ENCODE measurements around the gene YPEL3.

Gene YPEL3

GRCh38 chr16:30112197-30113030, 16.4 kb upstream of the YPEL3 start:
- DNase-seq (ENCODE audit: low read depth) = peak; percentile 69

GRCh38 chr16:30110661-30111060, 14.6 kb upstream of the YPEL3 start:
- H3K4me3 ChIP-seq (ENCODE audit: control insufficient read depth, low read depth, low read length) = no peak overlapping the region
- peak; percentile 19 for DNase-seq (ENCODE audit: low read depth)
- no peak for TF ChIP-seq CTCF (conservative IDR thresholded peaks at IDR 0.05; ENCODE audit: control insufficient read depth, insufficient read depth, low read depth, low read length)

More at GRCh38 chr16:30112197-30113030, 16.4 kb upstream of the YPEL3 start:
- peak; percentile 68 for TF ChIP-seq CTCF (conservative IDR thresholded peaks at IDR 0.05; ENCODE audit: control insufficient read depth, insufficient read depth, low read depth, low read length)
- H3K4me3 ChIP-seq (ENCODE audit: control insufficient read depth, low read depth, low read length) = no peak overlapping the region

- no peak for TF ChIP-seq CTCF (conservative IDR thresholded peaks at IDR 0.05; ENCODE audit: control insufficient read depth, insufficient read depth, low read depth, low read length)
- DNase-seq (ENCODE audit: low read depth) = no peak
- H3K4me3 ChIP-seq (ENCODE audit: control insufficient read depth, low read depth, low read length) = no peak overlapping the region
Measured at GRCh38 chr16:30108059-30108850, 12.2 kb upstream of the YPEL3 start.

- DNase-seq (ENCODE audit: low read depth) = no peak
- no peak overlapping the region for H3K4me3 ChIP-seq (ENCODE audit: control insufficient read depth, low read depth, low read length)
- no peak for TF ChIP-seq CTCF (conservative IDR thresholded peaks at IDR 0.05; ENCODE audit: control insufficient read depth, insufficient read depth, low read depth, low read length)
Measured at GRCh38 chr16:30104492-30104891, 8.5 kb upstream of the YPEL3 start.

- DNase-seq (ENCODE audit: low read depth) = no peak
- no peak overlapping the region for H3K4me3 ChIP-seq (ENCODE audit: control insufficient read depth, low read depth, low read length)
- TF ChIP-seq CTCF (conservative IDR thresholded peaks at IDR 0.05; ENCODE audit: control insufficient read depth, insufficient read depth, low read depth, low read length) = no peak
Measured at GRCh38 chr16:30104090-30104489, 8.1 kb upstream of the YPEL3 start.

- TF ChIP-seq CTCF (conservative IDR thresholded peaks at IDR 0.05; ENCODE audit: control insufficient read depth, insufficient read depth, low read depth, low read length) = no peak
- no peak for DNase-seq (ENCODE audit: low read depth)
- H3K4me3 ChIP-seq (ENCODE audit: control insufficient read depth, low read depth, low read length) = no peak overlapping the region
Measured at GRCh38 chr16:30096862-30097563, 1.0 kb upstream of the YPEL3 start.

Measured in fibroblast of mammary gland (primary cell).